ENCODE data around the gene ANKRD34C.

The ANKRD34C gene

GRCh38 chr15:79257454-79257853, 25.1 kb upstream of the ANKRD34C start:
- no peak for DNase-seq (ENCODE audit: low read depth)
- no peak overlapping the region for H3K4me3 ChIP-seq (ENCODE audit: control insufficient read depth, low read depth, low read length)
- no peak for TF ChIP-seq CTCF (IDR thresholded peaks at IDR 0.05; ENCODE audit: control insufficient read depth, insufficient read depth, low read depth, low read length, missing control alignments)

GRCh38 chr15:79261836-79262235, 20.7 kb upstream of the ANKRD34C start:
- H3K4me3 ChIP-seq (ENCODE audit: control insufficient read depth, low read depth, low read length) = no peak overlapping the region
- no peak for TF ChIP-seq CTCF (IDR thresholded peaks at IDR 0.05; ENCODE audit: control insufficient read depth, insufficient read depth, low read depth, low read length, missing control alignments)
- DNase-seq (ENCODE audit: low read depth) = no peak

- DNase-seq (ENCODE audit: low read depth) = no peak
- H3K4me3 ChIP-seq (ENCODE audit: control insufficient read depth, low read depth, low read length) = no peak overlapping the region
- TF ChIP-seq CTCF (IDR thresholded peaks at IDR 0.05; ENCODE audit: control insufficient read depth, insufficient read depth, low read depth, low read length, missing control alignments) = no peak
These were observed 17.4 kb upstream of the ANKRD34C start for GRCh38 chr15:79265167-79265566.

GRCh38 chr15:79265987-79266579, 16.4 kb upstream of the ANKRD34C start:
- TF ChIP-seq CTCF (IDR thresholded peaks at IDR 0.05; ENCODE audit: control insufficient read depth, insufficient read depth, low read depth, low read length, missing control alignments) = no peak
- H3K4me3 ChIP-seq (ENCODE audit: control insufficient read depth, low read depth, low read length) = no peak overlapping the region
- no peak for DNase-seq (ENCODE audit: low read depth)

GRCh38 chr15:79283252-79284048, 928 bp downstream of the ANKRD34C start:
- H3K4me3 ChIP-seq (ENCODE audit: control insufficient read depth, low read depth, low read length) = no peak overlapping the region

GRCh38 chr15:79290642-79291275, 8.2 kb downstream of the ANKRD34C start:
- H3K4me3 ChIP-seq (ENCODE audit: control insufficient read depth, low read depth, low read length) = no peak overlapping the region
- no peak for DNase-seq (ENCODE audit: low read depth)
- TF ChIP-seq CTCF (IDR thresholded peaks at IDR 0.05; ENCODE audit: control insufficient read depth, insufficient read depth, low read depth, low read length, missing control alignments) = no peak

More at GRCh38 chr15:79283252-79284048, 928 bp downstream of the ANKRD34C start:
- no peak for TF ChIP-seq CTCF (IDR thresholded peaks at IDR 0.05; ENCODE audit: control insufficient read depth, insufficient read depth, low read depth, low read length, missing control alignments)
- DNase-seq (ENCODE audit: low read depth) = no peak

Data from AG09309 (cell line).